KG1 (cell line): ENCODE measurements around the gene PIM3.
"Not testable (repeated sequence)": the region's sequence is repeated elsewhere in the genome, so short reads cannot be mapped to it uniquely, and the experiment has no call there.

Experiments used
- DNase-seq: peaks from one replicate; lab custom pipeline; 2025; lab: John Stamatoyannopoulos, UW

PIM3 gene

DNA sequence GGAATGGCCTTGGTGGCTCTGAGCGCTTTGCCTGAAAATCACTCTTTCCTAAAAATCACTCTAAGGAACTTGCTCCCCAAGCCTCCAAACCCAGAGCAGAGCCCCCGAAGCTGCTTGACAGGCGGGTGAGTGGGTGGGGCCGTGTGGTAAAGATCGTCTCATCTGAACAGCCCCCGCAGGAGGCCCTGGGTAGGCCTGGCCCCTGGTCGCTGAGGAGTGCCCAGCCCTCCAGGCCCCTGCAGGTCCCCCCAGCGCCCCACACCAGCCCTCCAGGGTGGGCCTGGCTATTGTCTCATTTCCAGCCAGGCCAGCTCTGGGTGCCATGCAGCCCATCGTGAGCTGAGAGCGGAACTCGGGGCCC, 17.2 kb upstream of the PIM3 start:
- DNase-seq, result no peak

- DNase-seq, result no peak
Observed at GRCh38 chr22:49943771-49944398, 16.7 kb upstream of the PIM3 start.

DNA sequence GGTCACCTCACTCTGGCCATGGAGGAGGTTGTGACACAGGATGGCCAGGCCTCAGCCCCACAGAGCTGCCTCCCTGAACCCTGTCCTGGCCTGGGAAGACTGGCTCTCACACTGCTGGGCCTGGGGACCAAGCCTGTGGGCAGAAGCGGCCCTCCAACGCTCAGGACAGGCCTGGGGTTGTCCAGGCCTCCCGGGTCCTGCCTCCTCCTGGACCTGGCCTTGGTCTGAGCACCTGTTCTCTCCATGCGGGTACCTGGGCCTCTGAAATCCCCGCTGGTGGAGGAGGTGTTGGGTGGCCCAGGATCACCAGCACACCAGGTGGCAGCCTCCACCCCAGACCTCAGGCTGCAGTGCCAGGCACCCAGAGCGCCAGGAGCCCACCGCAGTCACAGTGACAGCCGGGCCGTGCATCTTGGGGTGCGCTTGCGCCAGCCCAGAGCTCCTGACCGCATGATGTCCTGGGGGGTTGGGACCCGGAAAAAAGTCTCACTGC, 16.1 kb upstream of the PIM3 start:
- DNase-seq, result no peak

- not testable (repeated sequence) for DNase-seq
Observed at GRCh38 chr22:49945042-49945794, 15.4 kb upstream of the PIM3 start.

DNA sequence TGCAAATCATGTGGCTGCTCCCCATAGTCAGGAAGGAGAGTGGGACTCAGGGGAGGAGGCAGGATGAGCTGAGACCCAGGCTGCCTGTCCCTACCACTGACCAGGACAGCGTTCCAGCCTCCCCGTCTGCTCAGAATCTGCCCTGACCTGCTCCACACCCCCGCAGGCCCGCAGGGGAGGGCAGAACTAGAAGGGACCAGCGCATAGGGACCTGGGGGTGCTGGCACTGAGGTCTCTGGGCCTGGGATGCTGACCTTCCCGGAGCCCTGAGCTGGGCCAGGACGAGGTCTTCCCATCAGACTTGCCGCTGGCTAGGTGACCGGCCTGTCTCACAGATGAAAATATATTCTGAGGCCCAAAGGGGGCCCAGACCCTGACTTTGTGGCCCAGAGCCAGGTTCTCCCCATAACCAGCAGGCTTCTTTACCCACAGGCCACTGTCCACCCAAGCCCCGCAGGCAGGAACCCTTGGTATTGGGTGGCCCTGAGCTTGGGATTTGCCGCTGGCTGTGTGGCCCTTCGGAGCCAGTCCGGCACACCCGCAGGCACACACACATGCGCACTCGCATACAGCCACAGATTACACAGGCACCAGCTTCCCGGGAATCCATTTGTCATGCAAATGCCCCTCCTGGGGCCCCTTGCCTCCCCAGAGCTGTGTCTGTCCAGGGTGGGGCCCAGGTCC, 13.8 kb upstream of the PIM3 start:
- no peak for DNase-seq

DNA sequence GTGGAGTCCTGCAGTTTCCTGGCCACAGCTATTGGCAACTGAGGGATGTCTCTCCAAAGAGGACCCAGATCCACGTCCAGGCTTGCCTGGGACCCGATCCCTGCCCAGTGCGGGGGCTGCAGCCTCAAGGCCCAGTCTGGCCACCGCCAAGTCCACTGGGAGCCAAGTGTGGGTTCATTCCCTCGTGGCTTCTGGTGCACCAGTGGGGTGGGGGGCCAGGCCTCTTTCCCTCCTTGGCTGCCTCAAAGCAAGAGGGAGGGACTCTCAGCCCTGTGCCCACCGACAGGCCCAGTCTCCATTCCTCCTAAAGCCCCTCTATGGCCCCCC, 13.3 kb upstream of the PIM3 start:
- no peak for DNase-seq

DNA sequence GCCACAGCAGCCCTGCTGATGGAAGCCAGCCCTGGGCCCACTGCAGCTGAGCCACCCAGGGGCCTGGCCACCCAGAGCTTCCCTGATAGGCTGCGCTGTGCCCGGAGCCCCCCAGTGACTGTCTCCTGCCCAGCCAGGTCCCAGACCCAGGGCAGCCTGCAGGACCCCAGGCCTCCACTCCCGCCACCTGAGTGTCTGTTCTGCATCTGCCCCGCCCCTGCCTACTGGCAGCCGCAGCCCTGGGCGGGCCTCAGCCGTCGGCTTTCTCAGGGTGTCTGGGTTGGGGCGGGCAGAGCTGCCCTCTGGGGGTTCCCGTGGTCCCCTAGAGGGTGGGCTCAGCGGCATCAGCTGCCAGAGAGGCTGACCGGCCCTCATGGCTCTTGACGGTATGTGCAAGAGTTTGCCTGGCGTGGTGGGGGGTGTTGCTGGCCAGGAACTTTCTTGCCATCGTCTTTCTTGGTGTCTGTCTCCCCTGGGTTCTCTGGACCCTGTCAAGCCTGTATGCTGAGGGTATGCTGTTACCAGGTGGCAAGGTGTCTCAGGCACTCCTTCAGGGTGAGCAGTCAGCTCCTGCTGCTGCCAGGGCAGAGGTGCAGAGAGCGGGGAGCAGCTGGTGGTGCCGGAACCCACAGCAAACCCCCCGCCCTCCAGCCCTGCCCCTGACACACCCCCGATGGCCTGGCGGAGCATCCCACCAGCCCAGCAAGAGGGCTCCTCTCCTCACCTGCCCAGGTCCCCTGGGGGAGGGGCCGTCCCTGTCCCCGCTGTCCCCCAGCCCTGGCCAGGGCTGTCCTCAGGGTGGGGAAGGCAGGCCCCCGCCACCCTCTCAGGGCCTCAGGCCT, 12.2 kb upstream of the PIM3 start:
- DNase-seq, result no peak

DNA sequence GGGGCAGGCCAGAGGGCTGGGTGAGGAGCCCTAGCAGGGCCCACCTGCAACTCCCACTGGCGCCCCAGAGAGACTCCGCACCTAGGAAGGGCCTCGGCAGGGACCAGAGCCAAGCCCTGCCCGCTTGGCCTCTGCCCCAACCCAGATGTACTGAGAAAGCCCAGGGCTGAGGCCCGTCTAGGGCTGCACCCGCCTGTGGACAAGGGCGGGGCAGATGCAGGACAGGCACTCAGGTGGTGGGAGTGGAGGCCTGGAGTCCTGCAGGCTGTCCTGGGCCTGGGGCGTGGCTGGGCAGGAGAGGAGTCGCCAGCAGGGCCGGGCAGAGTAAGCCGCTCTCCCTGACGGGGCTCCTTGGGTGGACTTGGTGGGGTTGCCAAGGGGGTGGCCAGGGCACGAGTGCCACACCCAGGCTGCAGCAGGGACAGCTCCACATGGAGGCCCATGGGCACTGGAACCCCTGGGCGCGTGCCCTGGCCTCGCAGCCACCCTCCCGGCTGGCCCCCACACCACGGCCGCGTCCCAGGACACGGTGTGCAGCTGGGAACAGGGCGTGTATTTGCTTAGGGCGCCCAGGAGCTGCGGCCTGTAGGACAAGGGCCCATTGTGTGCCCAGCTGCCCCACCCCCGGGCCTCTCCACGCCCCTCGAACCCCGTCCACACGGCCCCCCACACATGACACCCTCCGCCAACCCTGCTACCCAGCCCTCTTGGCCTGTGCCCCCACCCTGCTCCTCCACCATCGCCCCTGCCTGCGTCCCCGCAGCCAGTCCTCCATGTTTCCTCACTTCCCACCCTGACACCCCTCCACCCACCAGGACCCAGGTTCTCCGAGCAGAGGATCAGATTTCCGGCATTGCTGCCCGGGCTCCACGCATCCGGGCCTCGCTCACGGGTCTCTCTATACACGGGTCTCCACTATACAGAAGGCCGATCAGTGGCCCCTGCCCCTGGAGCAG, 11.3 kb upstream of the PIM3 start:
- no peak for DNase-seq

- no peak for DNase-seq
Observed at GRCh38 chr22:49949914-49950292, 10.7 kb upstream of the PIM3 start.

DNA sequence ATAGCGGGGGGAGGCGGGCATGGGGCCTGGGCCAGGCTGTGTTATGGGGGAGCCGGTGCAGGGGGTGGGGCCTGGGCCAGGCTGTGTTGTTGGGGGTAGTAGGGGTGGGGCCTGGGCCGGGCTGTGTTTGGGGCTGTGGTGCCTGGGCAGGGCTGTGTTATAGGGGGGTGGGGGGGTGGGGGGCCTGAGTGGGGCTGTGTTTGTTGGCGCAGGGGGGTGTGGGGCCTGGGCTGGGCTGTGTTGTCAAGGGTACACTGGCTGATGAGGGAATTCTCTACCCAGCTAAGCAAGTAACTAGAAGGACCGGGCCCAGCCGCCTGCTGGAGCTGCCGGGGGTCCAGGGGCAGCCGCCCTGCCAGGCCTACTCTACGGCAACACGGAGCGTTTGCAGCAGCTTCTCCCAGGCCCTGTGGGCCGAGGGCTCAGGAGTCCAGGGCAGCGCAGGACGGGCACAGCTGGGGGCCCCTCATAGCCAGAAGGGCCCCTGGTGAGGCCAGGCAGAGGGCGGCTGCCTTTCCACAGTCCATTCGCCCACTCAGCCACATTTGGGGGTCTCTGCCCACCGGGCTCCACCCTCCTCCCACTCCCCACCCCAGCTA, 10.1 kb upstream of the PIM3 start:
- DNase-seq, result no peak

GRCh38 chr22:49951000-49951677, 9.4 kb upstream of the PIM3 start:
- DNase-seq, result no peak

DNA sequence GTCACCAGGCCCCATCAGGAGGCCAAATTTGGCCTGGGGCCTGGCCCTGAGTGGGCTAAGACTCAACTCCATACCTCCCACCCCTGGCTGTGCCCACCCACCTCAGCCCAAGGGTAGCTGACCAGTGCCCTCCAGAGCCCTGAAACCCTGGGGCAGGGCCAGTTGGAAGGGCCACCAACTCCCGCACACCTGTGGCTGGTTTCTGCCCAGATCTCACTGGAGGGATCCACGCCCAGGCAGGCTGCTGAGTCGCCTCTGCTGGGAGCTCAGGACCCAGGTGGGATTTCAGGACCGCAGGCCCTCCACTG, 8.9 kb upstream of the PIM3 start:
- DNase-seq, result no peak

DNA sequence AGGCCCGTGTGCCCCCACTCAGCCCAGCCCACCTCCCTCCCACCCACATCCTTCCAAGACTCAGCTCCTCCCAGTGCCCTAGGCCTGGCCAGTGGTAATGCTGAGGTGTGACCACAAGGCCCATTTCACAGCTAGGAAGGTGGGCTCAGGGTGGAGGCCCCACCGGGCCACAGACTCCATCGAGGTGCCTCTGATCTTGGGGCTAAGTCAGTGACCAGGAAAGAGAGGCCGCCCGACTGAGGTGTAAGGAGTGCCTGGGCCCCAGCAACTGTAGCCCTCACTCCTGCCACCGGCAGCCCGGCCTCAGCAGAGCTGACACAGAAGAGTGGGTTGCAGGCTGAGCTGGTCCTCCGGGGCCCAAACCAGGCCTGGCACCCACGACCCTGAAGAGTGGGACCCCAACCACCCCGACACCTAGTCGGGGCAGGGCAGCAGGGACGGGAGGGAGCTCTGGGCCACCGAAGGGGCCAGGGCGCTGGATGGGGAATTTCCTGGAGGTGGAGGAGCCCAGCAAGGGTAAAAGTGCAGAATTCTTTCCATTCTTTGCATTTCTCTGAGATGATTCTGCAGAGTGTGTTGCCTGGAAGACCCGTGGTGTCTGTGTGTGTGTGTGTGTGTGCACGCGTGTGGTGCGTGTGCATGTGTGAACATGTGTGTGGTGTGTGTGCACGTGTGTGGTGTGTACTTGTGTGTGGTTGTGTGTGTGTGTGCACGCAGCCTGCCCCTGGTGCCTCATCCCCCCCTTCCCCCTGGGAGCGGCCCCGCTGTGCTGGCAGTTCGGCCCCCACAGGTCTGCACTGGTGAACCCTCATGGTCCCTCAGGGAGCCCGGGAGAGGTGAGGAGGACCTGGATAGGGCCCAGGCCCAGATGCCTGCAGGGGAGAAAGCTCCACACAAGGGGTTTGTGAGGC, 8.3 kb upstream of the PIM3 start:
- no peak for DNase-seq

- DNase-seq, result no peak
Observed at GRCh38 chr22:49953027-49953679, 7.4 kb upstream of the PIM3 start.

GRCh38 chr22:49953680-49954344, 6.8 kb upstream of the PIM3 start:
- DNase-seq, result no peak

DNA sequence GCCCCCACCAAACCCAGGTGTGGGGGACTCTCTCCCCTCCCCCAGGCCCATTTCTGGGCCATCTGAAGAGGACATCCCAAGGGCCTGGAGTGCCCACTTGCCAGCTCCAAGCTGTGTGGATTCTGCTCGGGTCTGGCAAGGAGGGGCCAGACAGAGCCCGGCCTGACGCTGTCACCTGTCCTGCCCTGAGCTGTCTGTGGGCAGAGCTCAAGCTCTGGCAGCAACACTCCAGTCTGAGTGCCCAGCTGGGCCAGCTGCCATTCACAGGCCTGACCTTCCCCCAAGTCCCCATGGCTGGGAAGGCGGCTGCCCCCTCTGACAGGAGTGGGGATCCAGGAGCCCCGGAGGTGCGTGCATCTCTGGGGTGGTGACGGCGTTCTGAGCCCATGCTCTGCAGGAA, 6.2 kb upstream of the PIM3 start:
- no peak for DNase-seq

GRCh38 chr22:49954991-49955580, 5.5 kb upstream of the PIM3 start:
- no peak for DNase-seq
